HEK293 (cell line): ENCODE data around the gene LHFPL2.

Source experiments
- CTCF ChIA-PET: fragments of 350-600 bp; formaldehyde crosslinking; extraction: SDS; loops from one replicate; lab custom pipeline; 2021; ENCODE audit warnings: antibody characterized with exemption; lab: Yijun Ruan, JAX
- POLR2A ChIA-PET: fragments of 300-600 bp; formaldehyde crosslinking; extraction: SDS; loops from one replicate; lab custom pipeline; 2020; ENCODE audit warnings: antibody characterized with exemption, inconsistent platforms; lab: Yijun Ruan, JAX
- H3K27ac ChIP-seq: fragments of 200-500 bp; sonication (Bioruptor generic); 2 replicates; pipeline ENCODE4 v1.5.1; 2014; ENCODE audit warnings: low read depth, low read length, control low read depth, inconsistent platforms; ENCODE audit errors: extremely low read depth
- H3K36me3 ChIP-seq, 2 experiments: fragments of 200-500 bp in 1 of 2; sonication (Bioruptor generic) in 1 of 2; 1 replicate in 1 of 2; 2 replicates in 1 of 2; pipeline ENCODE4 v1.5.1; 2014 to 2017; ENCODE audit warnings: inconsistent platforms in 2 of 2, low read length in 2 of 2; ENCODE audit not compliant: control insufficient read depth in 2 of 2, insufficient read depth in 1 of 2
- H3K4me1 ChIP-seq: fragments of 200-500 bp; sonication (Bioruptor generic); 2 replicates; pipeline ENCODE4 v1.5.1; 2014; ENCODE audit warnings: mild to moderate bottlenecking, low read length, inconsistent platforms; ENCODE audit not compliant: control insufficient read depth, insufficient read depth
- H3K4me3 ChIP-seq: 2 replicates; pipeline ENCODE4 v1.5.1; 2011; ENCODE audit warnings: low read depth, mild to moderate bottlenecking, control low read depth, low read length, moderate library complexity
- H3K9me3 ChIP-seq: fragments of 200-500 bp; sonication (Bioruptor generic); 2 replicates; pipeline ENCODE4 v1.5.1; 2014; ENCODE audit warnings: low read depth, low read length, inconsistent platforms; ENCODE audit not compliant: control insufficient read depth, insufficient read depth
- IKZF3 ChIP-seq: fragments of 450-650 bp; IDR thresholded peaks from 2 replicates; pipeline ENCODE4 v1.5.0; 2018; ENCODE audit warnings: missing biosample characterization, mild to moderate bottlenecking, missing genetic modification characterization, moderate library complexity
- KLF8 ChIP-seq: fragments of 450-650 bp; formaldehyde crosslinking; IDR thresholded peaks from 2 replicates; pipeline ENCODE4 v1.5.1; 2016; ENCODE audit warnings: missing biosample characterization, missing genetic modification characterization
- PRDM1 ChIP-seq: fragments of 450-650 bp; formaldehyde crosslinking; IDR thresholded peaks from 2 replicates; pipeline ENCODE4; 2016; ENCODE audit warnings: missing biosample characterization, missing genetic modification characterization
- ZBTB20 ChIP-seq: fragments of 450-650 bp; formaldehyde crosslinking; IDR thresholded peaks from 2 replicates; pipeline ENCODE4 v1.5.1; 2016; ENCODE audit warnings: missing biosample characterization, missing genetic modification characterization
- ZBTB26 ChIP-seq: fragments of 450-650 bp; formaldehyde crosslinking; optimal IDR thresholded peaks from 2 replicates; pipeline ENCODE3; 2016; ENCODE audit warnings: missing biosample characterization, mild to moderate bottlenecking, missing genetic modification characterization
- ZEB2 ChIP-seq: fragments of 450-650 bp; formaldehyde crosslinking; IDR thresholded peaks from 2 replicates; pipeline ENCODE4 v1.5.1; 2016; ENCODE audit warnings: missing biosample characterization, missing genetic modification characterization
- ZFHX2 ChIP-seq: fragments of 450-650 bp; formaldehyde crosslinking; conservative IDR thresholded peaks from 2 replicates; pipeline ENCODE4 v1.5.1; 2016; ENCODE audit warnings: missing biosample characterization, missing genetic modification characterization
- ZIC2 ChIP-seq: fragments of 450-650 bp; formaldehyde crosslinking; IDR thresholded peaks from 2 replicates; pipeline ENCODE4 v1.5.1; 2016; ENCODE audit warnings: missing biosample characterization, missing genetic modification characterization
- ZNF221 ChIP-seq: fragments of 450-650 bp; formaldehyde crosslinking; IDR thresholded peaks from 2 replicates; pipeline ENCODE4 v1.5.1; 2017; ENCODE audit warnings: missing biosample characterization, missing genetic modification characterization, borderline replicate concordance
- ZNF324 ChIP-seq: fragments of 450-650 bp; formaldehyde crosslinking; IDR thresholded peaks from 2 replicates; pipeline ENCODE4 v1.5.1; 2016; ENCODE audit warnings: missing biosample characterization, missing genetic modification characterization
- ZNF341 ChIP-seq: fragments of 450-650 bp; formaldehyde crosslinking; IDR thresholded peaks from 2 replicates; pipeline ENCODE4; 2016; ENCODE audit warnings: low read depth, missing biosample characterization, missing genetic modification characterization
- ZNF350 ChIP-seq: fragments of 450-650 bp; formaldehyde crosslinking; IDR thresholded peaks from 2 replicates; pipeline ENCODE4 v1.5.0; 2017; ENCODE audit warnings: missing biosample characterization, mild to moderate bottlenecking, missing genetic modification characterization
- ZNF423 ChIP-seq: fragments of 450-650 bp; formaldehyde crosslinking; IDR thresholded peaks from 2 replicates; pipeline ENCODE4 v1.5.1; 2016; ENCODE audit warnings: missing biosample characterization, missing genetic modification characterization
- ZNF514 ChIP-seq: fragments of 450-650 bp; formaldehyde crosslinking; IDR thresholded peaks from 2 replicates; pipeline ENCODE4 v1.5.1; 2016; ENCODE audit warnings: missing biosample characterization, missing genetic modification characterization
- ZNF600 ChIP-seq: fragments of 450-650 bp; formaldehyde crosslinking; IDR thresholded peaks from 2 replicates; pipeline ENCODE4 v1.5.1; 2016; ENCODE audit warnings: missing biosample characterization, missing genetic modification characterization
- ZNF626 ChIP-seq: fragments of 450-650 bp; sonication (Bioruptor Pico); formaldehyde crosslinking; IDR thresholded peaks from 2 replicates; pipeline ENCODE4 v1.5.1; 2018; ENCODE audit warnings: missing biosample characterization, missing genetic modification characterization, inconsistent platforms
- ZNF658 ChIP-seq: fragments of 450-650 bp; formaldehyde crosslinking; IDR thresholded peaks from 2 replicates; pipeline ENCODE4; 2016; ENCODE audit warnings: missing biosample characterization, missing genetic modification characterization
- ZNF670 ChIP-seq: fragments of 450-650 bp; formaldehyde crosslinking; IDR thresholded peaks from 2 replicates; pipeline ENCODE4 v1.5.1; 2016; ENCODE audit warnings: missing biosample characterization, missing genetic modification characterization, low read depth
- ZNF76 ChIP-seq: fragments of 450-650 bp; formaldehyde crosslinking; IDR thresholded peaks from 2 replicates; pipeline ENCODE4; 2016; ENCODE audit warnings: low read depth, missing biosample characterization, missing genetic modification characterization, borderline replicate concordance
- ZSCAN23 ChIP-seq: fragments of 450-650 bp; formaldehyde crosslinking; IDR thresholded peaks from 2 replicates; pipeline ENCODE4 v1.5.1; 2016; ENCODE audit warnings: missing biosample characterization, missing genetic modification characterization

LHFPL2 gene

GRCh38 chr5:78613151-78613533 is 35.4 kb downstream of the LHFPL2 start (continued):
- TF ChIP-seq ZNF76: no peak
- TF ChIP-seq ZNF658: no peak
- TF ChIP-seq ZNF670 (tag by site-specific recombination): no peak
- no peak for TF ChIP-seq ZNF350 (tag by site-specific recombination)
- no peak for TF ChIP-seq ZNF626 (tag by site-specific recombination)
- no peak for TF ChIP-seq ZNF341 (tag by site-specific recombination)
- no peak for TF ChIP-seq ZSCAN23
- TF ChIP-seq ZFHX2 (tag by site-specific recombination): no peak
- TF ChIP-seq ZNF324: no peak

GRCh38 chr5:78612227-78613150 is 36.1 kb downstream of the LHFPL2 start:
- TF ChIP-seq KLF8: no peak
- no peak for TF ChIP-seq ZNF514
- no peak for TF ChIP-seq ZNF341 (tag by site-specific recombination)
- no peak for TF ChIP-seq ZEB2 (tag by site-specific recombination)
- no peak for TF ChIP-seq ZIC2 (tag by site-specific recombination)
- no peak for TF ChIP-seq ZNF221 (tag by site-specific recombination)
- TF ChIP-seq PRDM1 (tag by site-specific recombination): no peak
- no peak overlapping the region for H3K4me3 ChIP-seq
- ChIA-PET CTCF (interaction anchor here (0.5 to 1.9 kb wide), 4 partner anchors 12 to 680 kb away, joined by 3 to 4 read pairs (median 3); no protein-coding TSS in a partner anchor), POLR2A (no interaction called here)
- peaks cover 0 to 8% of the 10 kb centered on the region in 2 experiments; a peak in 2 of 3 replicates for H3K36me3 ChIP-seq
- peaks cover 6% of the 10 kb centered on the region; the same call in 1 of the 2 replicates for H3K4me1 ChIP-seq
- H3K9me3 ChIP-seq: no peaks in the 10 kb centered on the region
- no peak overlapping the region for H3K27ac ChIP-seq

- CTCF ChIA-PET: interaction anchor here (0.6 kb wide), 3 partner anchors 23 to 131 kb away, joined by 3 to 5 read pairs (median 4); no protein-coding TSS in a partner anchor
- no peak for TF ChIP-seq ZBTB26 (tag by site-specific recombination)
- TF ChIP-seq ZIC2 (tag by site-specific recombination): peak; percentile 30; the same call in 1 of the 2 replicates
- TF ChIP-seq IKZF3 (tag by site-specific recombination): 0 out of 2 replicates have a peak, but pooled peaks have one; percentile 15
- peak; percentile 71 for TF ChIP-seq ZBTB20
- 0 out of 2 replicates have a peak, but pooled peaks have one; percentile 9 for TF ChIP-seq ZNF600
- TF ChIP-seq ZNF423 (tag by site-specific recombination): no peak
These were observed 37.4 kb downstream of the LHFPL2 start for GRCh38 chr5:78611126-78611605.

More at GRCh38 chr5:78611126-78611605, 37.4 kb downstream of the LHFPL2 start:
- peaks cover 6% of the 10 kb centered on the region; the same call in 1 of the 2 replicates for H3K4me1 ChIP-seq
- peaks cover 0 to 8% of the 10 kb centered on the region in 2 experiments; a peak in 2 of 3 replicates for H3K36me3 ChIP-seq
- POLR2A ChIA-PET: no interaction called here
- H3K9me3 ChIP-seq: no peaks in the 10 kb centered on the region
- no peak overlapping the region for H3K4me3 ChIP-seq
- H3K27ac ChIP-seq: no peak overlapping the region
